Measurements from ENCODE around the gene TPK1.
"Not testable (repeated sequence)": the region's sequence is repeated elsewhere in the genome, so short reads cannot be mapped to it uniquely, and the experiment has no call there.

The TPK1 gene

DNA sequence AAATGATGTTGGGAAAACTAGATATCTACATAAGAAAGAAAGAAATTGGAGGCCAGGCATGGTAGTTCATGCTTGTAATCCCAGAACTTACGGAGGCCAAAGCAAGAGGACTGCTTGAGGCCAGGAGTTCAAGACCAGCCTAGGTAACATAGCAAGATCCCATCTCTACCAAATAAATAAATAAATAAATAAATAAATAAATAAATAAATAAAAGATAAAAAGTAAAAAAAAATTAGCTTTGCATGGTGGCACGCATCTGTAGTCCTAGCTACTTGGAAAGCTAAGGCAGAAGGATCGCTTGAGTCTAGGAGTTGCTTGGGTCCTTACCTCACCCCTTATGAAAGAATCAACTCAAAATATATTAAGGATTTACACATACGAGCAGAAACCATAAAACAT is 238.9 kb downstream of the TPK1 start:
- no peak for DNase-seq

- DNase-seq: no peak
Measured at GRCh38 chr7:144594580-144594979, 241.3 kb downstream of the TPK1 start.

GRCh38 chr7:144588559-144589051 is 247.2 kb downstream of the TPK1 start:
- no peak for DNase-seq

GRCh38 chr7:144587701-144588100 is 248.2 kb downstream of the TPK1 start:
- no peak for DNase-seq

DNA sequence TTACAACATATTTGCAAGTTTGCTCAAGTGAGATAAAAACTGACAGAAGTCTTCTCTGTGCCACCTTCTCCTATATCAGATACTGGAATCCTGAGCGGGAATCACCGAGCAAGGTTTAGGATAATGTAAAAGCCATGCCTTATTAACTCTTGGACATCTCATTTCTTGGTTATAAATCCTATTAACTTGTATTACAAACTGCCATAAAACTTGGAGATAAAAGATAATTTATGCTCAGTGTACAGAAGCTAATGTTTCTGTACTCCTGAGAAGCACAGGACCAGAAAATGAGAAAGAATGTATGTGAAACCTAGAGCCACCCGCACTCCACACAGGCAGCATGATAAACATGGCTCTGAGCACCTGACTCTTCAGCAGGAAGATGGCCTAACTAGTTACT is 251.1 kb downstream of the TPK1 start:
- no peak for DNase-seq

DNA sequence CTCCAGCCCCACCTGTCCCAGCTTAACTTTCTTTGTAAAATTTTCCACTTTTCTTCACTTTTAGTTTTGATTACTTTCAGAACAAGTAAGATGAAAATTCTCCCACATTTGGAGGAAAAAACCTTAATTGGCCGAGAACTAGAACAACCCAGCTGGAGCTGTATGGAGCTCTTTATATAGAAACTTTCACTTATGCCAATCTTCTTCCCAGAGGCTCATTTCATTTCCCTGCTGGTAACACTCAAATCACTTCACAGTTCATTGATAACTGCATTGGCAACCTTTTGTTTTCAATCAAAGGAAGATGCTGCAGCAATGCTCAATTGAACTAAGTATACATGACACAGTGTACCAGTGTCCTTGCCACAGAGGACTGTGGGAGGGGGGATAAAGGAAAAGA is 256.2 kb downstream of the TPK1 start:
- no peak for DNase-seq

DNA sequence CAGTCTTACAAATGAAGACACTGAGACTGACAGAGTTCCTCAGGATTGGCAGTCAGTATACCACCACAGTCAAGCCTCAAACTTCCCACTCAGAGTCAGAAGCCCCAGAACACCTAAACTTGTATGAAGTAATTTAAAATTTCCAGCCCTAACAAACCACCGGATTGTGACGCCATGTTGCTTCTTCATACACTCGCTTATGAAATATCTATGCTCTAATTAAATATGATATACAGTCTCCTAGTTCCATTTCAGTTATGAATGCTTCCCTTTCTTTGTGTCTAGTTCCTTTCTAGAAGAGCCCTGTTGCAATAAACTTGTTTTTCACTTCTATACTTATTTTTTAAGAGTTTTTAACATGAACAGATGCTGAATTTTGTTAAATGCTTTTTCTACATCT is 260.4 kb downstream of the TPK1 start:
- no peak for DNase-seq

- not testable (repeated sequence) for DNase-seq
Measured at GRCh38 chr7:144574753-144575152, 261.1 kb downstream of the TPK1 start.

DNA sequence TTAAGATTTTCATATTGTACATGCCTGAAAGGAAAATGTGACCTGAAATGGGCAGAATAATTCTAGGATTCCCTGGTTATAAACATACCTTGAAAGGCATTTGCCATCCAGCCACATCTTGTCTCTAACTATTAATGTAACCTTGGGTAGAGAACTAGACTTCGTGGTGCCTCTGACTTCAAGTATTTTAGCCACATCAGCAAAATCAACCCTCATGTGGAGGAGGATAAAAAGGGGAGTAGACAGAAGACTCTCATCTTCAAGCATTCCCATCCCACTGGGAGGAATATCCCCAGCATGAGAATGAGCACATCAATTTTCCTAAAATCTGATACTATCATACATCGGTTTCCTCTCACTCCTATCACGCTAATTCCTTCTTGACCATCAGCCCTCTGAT is 267.6 kb downstream of the TPK1 start:
- DNase-seq: no peak

DNA sequence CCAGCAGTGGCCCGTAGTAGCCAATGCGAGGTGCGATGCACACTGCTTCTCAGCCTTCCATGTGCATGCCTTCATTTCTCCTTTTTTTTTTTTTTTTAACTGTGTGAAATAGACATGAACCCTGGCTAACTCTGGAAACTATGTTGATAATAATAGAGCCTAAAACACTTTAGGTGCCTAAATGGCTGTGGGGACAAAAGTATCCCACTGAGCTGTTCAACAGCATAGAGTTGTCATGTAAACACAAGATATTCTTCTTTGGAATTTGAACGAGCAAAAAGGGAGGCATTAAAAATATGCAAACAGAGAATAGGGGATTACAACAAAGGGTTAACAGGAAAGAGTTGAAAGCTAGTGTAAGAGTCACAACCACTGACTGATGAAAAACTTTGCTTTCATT is 270.3 kb downstream of the TPK1 start:
- no peak for DNase-seq

DNA sequence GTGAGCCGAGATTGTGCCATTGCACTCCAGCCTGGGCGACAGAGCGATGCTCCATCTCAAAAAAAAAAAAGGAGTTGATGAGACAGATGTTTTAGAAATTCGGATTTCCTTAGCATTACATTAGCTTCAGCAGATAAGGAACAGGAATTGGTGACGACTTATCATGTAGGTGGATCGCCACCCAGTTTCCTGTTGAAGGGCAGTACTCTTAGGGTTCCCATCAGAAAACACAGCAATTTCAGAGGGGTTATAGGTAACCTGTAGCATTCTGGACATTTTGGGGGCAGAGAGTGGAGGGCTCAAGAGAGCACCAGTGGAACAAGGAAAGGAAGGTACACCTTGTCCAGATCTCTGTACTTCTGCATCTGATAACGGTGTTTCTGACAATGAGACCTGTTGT is 286.0 kb downstream of the TPK1 start:
- no peak for DNase-seq

DNA sequence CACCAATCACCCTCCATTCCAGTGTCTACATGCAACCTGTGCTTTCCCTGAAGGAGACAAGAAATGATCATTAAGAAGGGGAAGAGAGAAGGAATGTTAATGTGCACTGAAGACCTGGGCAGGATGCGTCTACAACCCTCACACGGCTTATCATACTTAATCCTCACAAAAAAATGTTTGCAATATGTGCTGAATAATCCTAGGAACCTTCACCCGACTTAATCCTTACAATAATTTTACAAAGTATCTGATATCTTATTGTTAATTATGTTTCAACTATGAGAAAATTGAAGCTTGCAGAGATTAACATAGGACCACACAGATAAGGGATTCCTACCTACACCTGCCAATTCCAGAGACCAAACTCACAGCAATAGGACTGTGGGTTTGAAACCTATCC is 287.3 kb downstream of the TPK1 start:
- DNase-seq: no peak

GRCh38 chr7:144547888-144548287 is 288.0 kb downstream of the TPK1 start:
- DNase-seq: no peak

GRCh38 chr7:144546782-144547181 is 289.1 kb downstream of the TPK1 start:
- no peak for DNase-seq

- no peak for DNase-seq
Measured at GRCh38 chr7:144545330-144545729, 290.5 kb downstream of the TPK1 start.

DNA sequence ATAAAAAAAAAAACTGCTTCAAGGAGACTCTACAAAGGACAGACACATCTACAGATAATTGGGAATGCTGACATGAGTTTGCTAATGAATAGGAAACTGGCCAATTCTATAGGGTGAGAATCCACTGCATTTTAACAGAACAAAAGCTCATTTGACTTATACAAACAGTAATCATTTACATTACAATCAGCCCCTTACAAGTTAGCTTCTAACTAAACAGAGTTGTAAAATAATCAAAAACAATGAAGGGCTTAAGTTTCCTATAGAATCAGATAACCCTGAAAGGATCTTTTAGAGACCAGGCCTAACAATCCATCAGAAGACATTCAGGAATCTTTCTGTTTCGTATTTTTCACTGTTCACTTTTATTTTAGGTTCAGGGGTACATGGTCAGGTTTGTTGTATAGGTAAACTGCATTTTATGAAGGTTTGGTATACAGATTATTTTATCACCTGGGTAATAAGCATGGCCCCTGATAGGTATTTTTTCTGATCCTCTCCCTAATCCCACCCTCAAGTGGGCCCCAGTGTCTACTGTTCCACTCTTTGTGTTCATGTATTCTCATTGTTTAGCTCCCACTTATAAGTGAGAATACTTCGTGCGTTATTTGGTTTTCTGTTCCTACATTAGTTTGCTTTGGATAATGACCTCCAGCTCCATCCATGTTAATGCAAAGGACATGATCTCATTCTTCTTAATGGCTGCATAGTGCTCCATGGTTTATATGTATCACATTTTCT is 301.0 kb downstream of the TPK1 start:
- no peak for DNase-seq

GRCh38 chr7:144534196-144534595 is 301.7 kb downstream of the TPK1 start:
- no peak for DNase-seq

GRCh38 chr7:144531181-144531580 is 304.7 kb downstream of the TPK1 start:
- DNase-seq: no peak

DNA sequence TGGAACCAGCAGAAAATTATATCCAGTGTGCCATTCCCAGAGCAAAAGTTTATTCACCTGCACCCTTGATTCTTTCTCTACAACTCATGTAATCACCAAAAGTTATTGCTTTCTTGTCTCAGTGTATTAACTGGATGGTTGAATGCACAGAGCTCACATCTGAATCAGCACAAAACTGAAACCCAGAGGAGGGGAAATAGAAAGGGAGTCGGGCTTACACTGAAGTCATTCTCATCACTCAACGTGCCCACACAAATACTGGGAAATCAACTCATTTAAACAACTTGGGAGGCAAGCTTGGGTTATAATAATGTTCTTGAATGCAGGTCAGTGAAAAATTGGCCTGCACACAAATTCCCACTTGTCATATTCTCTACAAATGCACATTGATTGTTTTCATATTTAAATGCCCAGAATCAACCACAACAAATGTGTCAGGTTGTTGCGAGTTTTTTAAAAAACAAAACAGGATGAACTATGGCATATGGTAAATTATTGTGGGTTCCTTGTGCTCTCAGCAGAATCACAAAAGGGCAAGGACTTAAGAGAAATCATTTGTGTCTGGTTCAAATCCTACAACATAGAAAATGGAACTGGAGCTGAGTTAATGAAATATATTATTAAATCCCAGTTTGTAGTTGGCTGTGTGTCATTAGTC is 306.5 kb downstream of the TPK1 start:
- DNase-seq: no peak

GRCh38 chr7:144528536-144529045 is 307.3 kb downstream of the TPK1 start:
- no peak for DNase-seq

GRCh38 chr7:144527051-144527471 is 308.8 kb downstream of the TPK1 start:
- DNase-seq: no peak

DNA sequence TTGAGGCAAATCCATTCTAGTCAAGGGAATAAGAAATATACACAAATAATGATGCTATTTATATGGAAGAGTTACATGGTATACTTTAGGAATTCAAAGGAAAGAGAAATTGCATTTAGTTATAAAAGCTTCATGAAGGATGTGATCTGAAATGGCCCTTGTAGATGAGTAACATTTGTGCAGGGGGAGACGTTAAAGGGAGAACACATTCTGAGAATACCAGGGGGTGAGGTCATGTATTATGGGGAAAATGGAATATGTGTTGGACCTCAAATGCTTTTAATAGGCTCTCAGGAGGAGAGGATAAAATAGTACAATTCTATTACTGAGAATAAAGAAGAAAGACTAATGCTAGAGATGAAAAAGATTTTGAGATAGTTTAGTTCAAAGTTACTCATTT is 309.9 kb downstream of the TPK1 start:
- no peak for DNase-seq

DNA sequence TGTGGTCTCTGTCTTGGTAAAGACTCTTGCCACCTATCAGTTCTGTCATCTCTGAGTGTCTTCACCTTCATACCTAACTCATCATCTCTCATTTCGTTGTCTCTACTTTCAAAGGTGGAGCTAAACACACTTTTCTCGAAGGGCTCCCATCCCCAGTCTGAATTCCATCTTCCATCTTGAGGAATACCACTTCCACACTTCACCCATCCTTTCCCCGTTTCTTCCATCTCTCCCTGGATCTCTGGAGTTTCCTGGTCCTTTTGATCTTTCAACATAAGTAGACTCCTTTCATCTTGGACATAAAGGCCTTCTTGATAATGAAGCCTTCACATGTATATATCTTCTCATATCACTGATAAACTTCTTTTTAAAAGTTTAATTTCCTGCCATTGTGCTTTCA is 311.6 kb downstream of the TPK1 start:
- no peak for DNase-seq

- no peak for DNase-seq
Measured at GRCh38 chr7:144523621-144524020, 312.2 kb downstream of the TPK1 start.
